ENCODE measurements around the gene EPO. TPM values are rescaled to one million over a fixed set of nuclear protein-coding genes. Genes with fewer than 3 reads are reported as not detected.
A peak's percentile ranks its signal among the peaks of the same experiment; 100 is the strongest.
"Not testable (repeated sequence)": the region's sequence is repeated elsewhere in the genome, so short reads cannot be mapped to it uniquely, and the experiment has no call there.

EPO gene
- total RNA-seq, 2 experiments from 2014 or later = not detected

GRCh38 chr7:100745184-100745583 lies 24.9 kb downstream of the EPO start:
- H3K27ac Mint-ChIP-seq = peak overlapping the region; percentile 14
- DNase-seq = peak; percentile 63
- H3K27me3 Mint-ChIP-seq = peaks cover 16% of the 10 kb centered on the region
- H3K4me1 Mint-ChIP-seq = peaks cover 4% of the 10 kb centered on the region
- H3K4me3 Mint-ChIP-seq = peak overlapping the region; percentile 82
- H3K36me3 Mint-ChIP-seq = no peaks in the 10 kb centered on the region
- CTCF ChIA-PET = interaction anchor here (1.6 to 1.7 kb wide), 2 partner anchors 40 to 107 kb away, joined by 5 to 6 read pairs; partner anchors contain the start of genes POP7 and SLC12A9
- no peaks in the 10 kb centered on the region for H3K9me3 Mint-ChIP-seq (ENCODE audit: low read depth)
- ATAC-seq = peak; percentile 78

DNA sequence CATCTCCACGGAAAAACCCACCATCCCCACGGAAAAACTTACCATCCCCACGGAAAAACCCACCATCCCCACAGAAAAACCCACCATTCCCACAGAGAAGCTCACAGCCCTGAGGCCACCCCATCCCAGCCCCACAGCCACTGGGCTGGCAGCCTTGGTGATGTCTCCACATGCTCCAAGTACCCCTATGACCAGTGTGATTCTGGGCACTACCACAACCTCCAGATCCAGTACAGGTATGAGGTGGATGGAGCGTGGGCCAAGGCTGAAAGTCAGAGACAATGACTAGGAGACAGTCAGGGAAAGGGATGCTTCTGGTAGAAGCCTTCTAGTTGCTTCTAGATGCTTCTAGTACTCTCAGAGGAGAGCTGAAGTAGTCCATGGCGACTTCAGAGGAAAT lies 32.7 kb downstream of the EPO start:
- H3K4me3 Mint-ChIP-seq = no peak overlapping the region
- DNase-seq (no peak), ATAC-seq (no peak)
- peaks cover 22% of the 10 kb centered on the region for H3K27me3 Mint-ChIP-seq
- H3K9me3 Mint-ChIP-seq (ENCODE audit: low read depth) = no peaks in the 10 kb centered on the region
- H3K36me3 Mint-ChIP-seq = no peaks in the 10 kb centered on the region
- no peak overlapping the region for H3K27ac Mint-ChIP-seq
- no peaks in the 10 kb centered on the region for H3K4me1 Mint-ChIP-seq
- CTCF ChIA-PET = interaction anchor here (1.3 kb wide), 1 partner anchor 28 kb away, joined by 3 read pairs; no protein-coding TSS in a partner anchor

DNA sequence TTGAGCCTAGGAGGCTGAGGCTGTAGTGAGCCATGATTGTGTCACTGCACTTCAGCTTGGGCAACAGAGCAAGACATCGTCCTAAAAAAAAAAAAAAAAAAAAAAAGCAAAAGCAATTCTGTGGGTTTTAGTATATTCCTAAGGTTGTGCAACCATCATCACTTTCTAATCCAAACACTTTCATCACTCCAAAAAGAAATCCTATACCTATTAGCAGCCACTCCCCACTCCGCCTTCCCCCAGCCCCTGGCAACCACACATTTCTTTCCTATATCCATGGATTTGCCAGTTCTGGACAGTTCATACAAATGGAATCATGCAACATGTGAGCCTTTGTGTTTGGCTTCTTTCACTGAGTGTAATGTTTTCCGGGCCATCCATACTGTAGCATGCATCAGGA lies 33.5 kb downstream of the EPO start:
- CTCF ChIA-PET = interaction anchor here (0.6 to 1.3 kb wide), 2 partner anchors 28 to 93 kb away, joined by 3 read pairs; no protein-coding TSS in a partner anchor
- no peaks in the 10 kb centered on the region for H3K4me1 Mint-ChIP-seq
- H3K9me3 Mint-ChIP-seq (ENCODE audit: low read depth) = no peaks in the 10 kb centered on the region
- H3K27ac Mint-ChIP-seq = no peak overlapping the region
- H3K36me3 Mint-ChIP-seq = no peaks in the 10 kb centered on the region
- H3K4me3 Mint-ChIP-seq = no peak overlapping the region
- ATAC-seq = no peak
- H3K27me3 Mint-ChIP-seq = peaks cover 22% of the 10 kb centered on the region
- no peak for DNase-seq

GRCh38 chr7:100759357-100760171 lies 39.3 kb downstream of the EPO start:
- H3K27me3 Mint-ChIP-seq = no peaks in the 10 kb centered on the region
- no peaks in the 10 kb centered on the region for H3K9me3 Mint-ChIP-seq (ENCODE audit: low read depth)
- ATAC-seq (no peak), DNase-seq (no peak)
- H3K36me3 Mint-ChIP-seq = no peaks in the 10 kb centered on the region
- no peak overlapping the region for H3K4me3 Mint-ChIP-seq
- no peaks in the 10 kb centered on the region for H3K4me1 Mint-ChIP-seq
- CTCF ChIA-PET = no interaction called here
- H3K27ac Mint-ChIP-seq = no peak overlapping the region

- not testable (repeated sequence) for H3K4me1 Mint-ChIP-seq; H3K4me3 Mint-ChIP-seq; ATAC-seq; H3K27ac Mint-ChIP-seq; H3K9me3 Mint-ChIP-seq (ENCODE audit: low read depth); H3K27me3 Mint-ChIP-seq; DNase-seq; H3K36me3 Mint-ChIP-seq
- CTCF ChIA-PET = interaction anchor here (0.6 to 0.7 kb wide), 2 partner anchors 75 to 1240 kb away, joined by 3 read pairs; no protein-coding TSS in a partner anchor
These were observed 42.6 kb downstream of the EPO start for GRCh38 chr7:100762841-100763240.

- ATAC-seq (no peak), DNase-seq (no peak)
- Mint-ChIP-seq H3K4me3 (no peak overlapping the region), H3K36me3 (no peaks in the 10 kb centered on the region), H3K9me3 (ENCODE audit: low read depth) (no peaks in the 10 kb centered on the region), H3K27ac (no peak overlapping the region), H3K27me3 (peaks cover 2% of the 10 kb centered on the region), H3K4me1 (no peaks in the 10 kb centered on the region)
- CTCF ChIA-PET = no interaction called here
These were observed 43.4 kb downstream of the EPO start for GRCh38 chr7:100763556-100764140.

DNA sequence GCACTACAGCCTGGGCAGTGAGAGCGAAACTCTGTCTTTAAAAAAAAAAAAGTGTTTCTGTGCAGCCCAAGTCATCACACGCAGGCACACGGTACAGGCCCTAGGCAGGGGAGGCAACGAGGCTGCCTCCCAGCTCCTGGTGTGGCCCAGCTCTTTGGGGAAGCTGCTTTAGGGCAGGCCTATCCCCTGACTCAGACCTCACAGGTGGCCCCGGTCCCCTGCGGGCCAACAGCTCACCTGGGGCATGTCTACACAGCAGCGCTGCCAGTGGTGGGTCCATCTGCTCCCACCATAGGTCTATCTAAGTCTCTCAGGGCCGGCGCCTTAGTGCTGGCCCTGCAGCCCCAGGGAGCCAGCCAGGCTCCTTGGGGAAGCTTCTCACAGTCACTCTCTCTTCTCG lies 44.6 kb downstream of the EPO start:
- Mint-ChIP-seq H3K4me3 (no peak overlapping the region), H3K4me1 (no peaks in the 10 kb centered on the region), H3K27ac (no peak overlapping the region), H3K36me3 (no peaks in the 10 kb centered on the region), H3K9me3 (ENCODE audit: low read depth) (no peaks in the 10 kb centered on the region), H3K27me3 (peaks cover 4% of the 10 kb centered on the region)
- CTCF ChIA-PET = interaction anchor here (0.7 to 1.0 kb wide), 2 partner anchors 34 to 39 kb away, joined by 3 to 4 read pairs; no protein-coding TSS in a partner anchor
- DNase-seq = no peak
- no peak for ATAC-seq

DNA sequence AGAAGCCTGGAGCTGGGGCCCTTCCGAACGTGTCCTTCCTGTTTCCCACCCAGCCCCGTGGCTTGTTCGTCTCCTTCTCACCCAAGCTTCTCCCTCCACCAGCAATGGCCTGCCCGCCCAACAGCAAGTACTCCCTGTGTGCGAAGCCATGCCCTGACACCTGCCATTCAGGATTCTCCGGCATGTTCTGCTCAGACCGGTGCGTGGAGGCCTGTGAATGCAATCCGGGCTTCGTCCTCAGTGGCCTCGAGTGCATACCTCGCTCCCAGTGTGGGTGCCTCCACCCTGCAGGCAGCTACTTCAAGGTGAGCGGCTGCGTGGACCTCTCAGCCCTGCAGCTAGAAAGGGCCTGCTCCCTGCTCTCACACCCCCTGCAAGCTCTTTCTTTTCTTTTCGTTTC lies 45.0 kb downstream of the EPO start:
- Mint-ChIP-seq H3K36me3 (no peaks in the 10 kb centered on the region), H3K27ac (no peak overlapping the region), H3K4me3 (no peak overlapping the region), H3K27me3 (peaks cover 4% of the 10 kb centered on the region), H3K9me3 (ENCODE audit: low read depth) (no peaks in the 10 kb centered on the region), H3K4me1 (no peaks in the 10 kb centered on the region)
- ATAC-seq = no peak
- DNase-seq = no peak
- CTCF ChIA-PET = interaction anchor here (1.0 kb wide), 1 partner anchor 39 kb away, joined by 4 read pairs; no protein-coding TSS in a partner anchor

- CTCF ChIA-PET = no interaction called here
- DNase-seq = no peak
- no peaks in the 10 kb centered on the region for H3K36me3 Mint-ChIP-seq
- no peaks in the 10 kb centered on the region for H3K4me1 Mint-ChIP-seq
- H3K27me3 Mint-ChIP-seq = peaks cover 4% of the 10 kb centered on the region
- no peak for ATAC-seq
- H3K4me3 Mint-ChIP-seq = no peak overlapping the region
- no peak overlapping the region for H3K27ac Mint-ChIP-seq
- no peaks in the 10 kb centered on the region for H3K9me3 Mint-ChIP-seq (ENCODE audit: low read depth)
These were observed 48.5 kb downstream of the EPO start for GRCh38 chr7:100768784-100769183.

Other genes with a start within 250 kb of the EPO start
- gene TSC22D4, start 241.3 kb upstream of the EPO start, total RNA-seq = 100 to 1,000 TPM; 128 to 144 TPM
- under 1 TPM; 0.07 to 0.12 TPM for gene NYAP1, start 236.5 kb upstream of the EPO start, total RNA-seq
- 10 to 100 TPM; 61.4 to 82.5 TPM for gene AGFG2, start 181.3 kb upstream of the EPO start, total RNA-seq
- 10 to 100 TPM; 18.2 to 26.3 TPM for gene SAP25, start 146.6 kb upstream of the EPO start, total RNA-seq
- 100 to 1,000 TPM; 155 to 178 TPM for gene LRCH4, start 134.3 kb upstream of the EPO start, total RNA-seq
- 1 to 10 TPM in 1 of 2 experiments, under 1 TPM in 1; 0.80 to 1.3 TPM for gene FBXO24, start 134.1 kb upstream of the EPO start, total RNA-seq
- gene PCOLCE, start 118.1 kb upstream of the EPO start, total RNA-seq = 10 to 100 TPM in 1 of 2 experiments, 1 to 10 TPM in 1; 9.2 to 11.6 TPM
- gene MOSPD3, start 107.9 kb upstream of the EPO start, total RNA-seq = 10 to 100 TPM; 22.2 to 28.8 TPM
- gene TFR2, start 78.9 kb upstream of the EPO start, total RNA-seq = 10 to 100 TPM; 11.1 to 18.6 TPM
- not detected for gene ACTL6B, start 64.0 kb upstream of the EPO start, total RNA-seq
- gene GNB2, start 46.7 kb upstream of the EPO start, total RNA-seq = 100 to 1,000 TPM; 243 to 271 TPM
- 10 to 100 TPM; 47.1 to 53.4 TPM for gene GIGYF1, start 26.2 kb upstream of the EPO start, total RNA-seq
- 10 to 100 TPM; 43.6 to 53.4 TPM for gene POP7, start 14.3 kb upstream of the EPO start, total RNA-seq
- not detected for gene ZAN, start 13.1 kb downstream of the EPO start, total RNA-seq
- 1 to 10 TPM; 1.3 to 2.0 TPM for gene EPHB4, start 107.1 kb downstream of the EPO start, total RNA-seq
- gene SLC12A9, start 132.2 kb downstream of the EPO start, total RNA-seq = 10 to 100 TPM; 28.6 to 30.1 TPM
- 10 to 100 TPM; 38.2 to 39.3 TPM for gene TRIP6, start 146.9 kb downstream of the EPO start, total RNA-seq
- gene SRRT, start 154.6 kb downstream of the EPO start, total RNA-seq = 100 to 1,000 TPM; 290 to 312 TPM
- gene UFSP1, start 169.2 kb downstream of the EPO start, total RNA-seq = 1 to 10 TPM; 2.3 to 2.7 TPM
- gene ACHE, start 175.4 kb downstream of the EPO start, total RNA-seq = under 1 TPM in 1 of 2 experiments, not detected in 1; 0.23 TPM
- gene MUC3A, start 229.1 kb downstream of the EPO start, total RNA-seq = not detected
- gene MUC12, start 249.1 kb downstream of the EPO start, total RNA-seq = under 1 TPM; 0.64 to 0.68 TPM

Measured in activated CD8-positive, alpha-beta memory T cell treated with anti-CD3 and anti-CD28 coated beads, Interleukin-2, amount 10 ng/mL, durations not matched to agents 7 days and 5 days (primary cell).